M059J (cell line): ENCODE data around the gene FNDC4. TPM values are rescaled to one million over a fixed set of nuclear protein-coding genes. Genes with fewer than 3 reads are reported as not detected.
"Not testable (repeated sequence)": the region's sequence is repeated elsewhere in the genome, so short reads cannot be mapped to it uniquely, and the experiment has no call there.

ENCODE experiments used
- DNase-seq: peaks from one replicate; pipeline ENCODE4 v3.0.0-alpha.2; 2012; ENCODE audit warnings: low read depth
- total RNA-seq: library from RNA; depleted of rRNA; stranded (reverse); fragments of >200 nt; shearing (Covaris generic); gene quantifications from 2 replicates; pipeline ENCODE4 v1.2.3, GENCODE V29; 2014; rRNA removed

FNDC4 gene, protein sequence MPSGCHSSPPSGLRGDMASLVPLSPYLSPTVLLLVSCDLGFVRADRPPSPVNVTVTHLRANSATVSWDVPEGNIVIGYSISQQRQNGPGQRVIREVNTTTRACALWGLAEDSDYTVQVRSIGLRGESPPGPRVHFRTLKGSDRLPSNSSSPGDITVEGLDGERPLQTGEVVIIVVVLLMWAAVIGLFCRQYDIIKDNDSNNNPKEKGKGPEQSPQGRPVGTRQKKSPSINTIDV
- total RNA-seq, result 2.6 and 3.1 TPM in 2 replicates

DNA sequence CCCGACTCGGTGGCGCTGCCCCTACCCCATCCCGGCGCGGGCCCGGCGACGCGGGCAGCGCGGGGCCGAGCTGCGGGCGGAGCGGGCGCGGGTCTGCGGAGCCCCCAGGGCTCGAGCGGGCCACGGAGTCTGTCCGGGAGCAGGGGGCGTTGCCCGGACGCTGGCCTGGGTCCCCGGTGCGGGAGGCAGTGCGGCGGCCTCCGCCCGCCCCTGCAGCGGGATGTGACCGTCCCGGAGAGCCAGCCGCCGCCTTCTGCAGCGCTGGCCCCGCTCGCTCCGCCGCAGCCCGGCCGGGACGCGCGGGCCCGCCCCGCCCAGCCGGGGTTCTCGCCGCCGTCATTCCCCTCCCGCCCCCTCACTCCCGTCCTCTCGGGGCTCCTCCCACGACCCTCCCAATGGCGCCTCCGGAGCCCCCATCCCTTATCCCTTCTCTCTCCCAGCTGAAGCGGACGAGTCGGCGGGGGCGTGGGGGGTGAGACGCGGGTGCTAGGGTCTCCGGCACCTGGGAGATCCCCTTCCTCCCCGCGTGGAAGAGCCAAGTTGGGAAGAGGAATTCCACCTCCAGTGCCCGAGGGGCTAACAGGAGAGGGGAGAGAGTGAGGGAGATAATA, at the start of gene FNDC4:
TSS of gene FNDC4 (minus strand) at position 257 of the 611 bp plus-strand sequence. CDS start 521 bp downstream, outside the sequence.
- no peak for DNase-seq

DNA sequence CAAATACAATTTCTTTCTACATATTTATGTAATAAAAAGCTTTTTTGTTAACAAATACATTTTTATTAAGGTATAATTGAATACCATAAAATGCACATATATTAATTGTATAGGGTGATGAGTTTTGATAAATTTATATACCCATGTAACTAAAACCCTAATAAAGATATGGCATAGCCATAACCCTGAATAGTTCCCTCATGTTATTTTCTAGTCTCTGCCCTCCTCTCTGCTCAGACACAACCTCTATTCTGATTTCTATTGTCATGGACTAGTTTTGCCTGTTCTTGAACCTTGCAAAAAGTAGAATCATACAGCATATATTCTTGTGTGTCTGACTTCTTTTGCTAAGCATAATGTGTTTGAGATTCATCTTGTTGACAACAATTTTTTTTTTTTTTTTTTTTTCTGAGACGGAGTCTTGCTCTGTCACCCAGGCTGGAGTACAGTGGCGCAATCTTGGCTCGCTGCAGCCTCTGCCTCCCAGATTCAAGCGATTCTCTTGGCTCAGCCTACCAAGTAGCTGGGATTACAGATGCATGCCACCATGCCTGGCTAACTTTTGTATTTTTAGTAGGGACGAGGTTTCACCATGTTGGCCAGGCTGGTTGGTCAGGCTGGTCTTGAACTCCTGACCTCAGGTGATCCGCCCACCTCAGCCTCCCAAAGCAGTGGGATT, 49.3 kb upstream of the FNDC4 start:
- no peak for DNase-seq

DNA sequence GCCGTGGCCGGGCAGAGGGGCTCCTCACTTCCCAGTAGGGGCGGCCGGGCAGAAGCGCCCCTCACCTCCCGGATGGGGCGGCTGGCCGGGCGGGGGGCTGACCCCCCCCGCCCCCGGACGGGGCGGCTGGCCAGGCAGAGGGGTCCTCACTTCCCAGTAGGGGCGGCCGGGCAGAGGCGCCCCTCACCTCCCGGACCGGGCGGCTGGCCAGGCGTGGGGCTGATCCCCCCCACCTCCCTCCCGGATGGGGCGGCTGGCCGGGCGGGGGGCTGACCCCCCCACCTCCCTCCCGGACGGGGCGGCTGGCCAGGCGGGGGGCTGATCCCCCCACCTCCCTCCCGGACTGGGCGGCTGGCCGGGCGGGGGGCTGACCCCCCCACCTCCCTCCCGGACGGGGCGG, 44.6 kb upstream of the FNDC4 start:
- not testable (repeated sequence) for DNase-seq

DNA sequence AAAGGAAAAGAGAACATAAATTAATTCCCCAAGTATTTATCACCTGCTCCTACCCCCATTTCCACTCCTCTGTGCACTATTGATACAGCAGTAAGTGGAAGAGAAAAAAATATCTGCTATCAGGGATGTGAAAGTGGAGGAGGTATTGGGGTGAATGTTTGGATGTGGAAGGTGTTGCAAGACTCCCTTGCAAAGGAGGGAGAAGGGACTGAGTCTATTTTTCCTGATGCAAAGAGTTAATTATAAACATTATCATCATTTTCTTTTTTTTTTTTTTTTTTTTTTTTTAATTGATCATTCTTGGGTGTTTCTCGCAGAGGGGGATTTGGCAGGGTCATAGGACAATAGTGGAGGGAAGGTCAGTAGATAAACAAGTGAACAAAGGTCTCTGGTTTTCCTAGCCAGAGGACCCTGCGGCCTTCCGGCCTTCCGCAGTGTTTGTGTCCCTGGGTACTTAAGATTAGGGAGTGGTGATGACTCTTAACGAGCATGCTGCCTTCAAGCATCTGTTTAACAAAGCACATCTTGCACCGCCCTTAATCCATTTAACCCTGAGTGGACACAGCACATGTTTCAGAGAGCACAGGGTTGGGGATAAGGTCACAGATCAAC, 43.9 kb upstream of the FNDC4 start:
- DNase-seq, result not testable (repeated sequence)

DNA sequence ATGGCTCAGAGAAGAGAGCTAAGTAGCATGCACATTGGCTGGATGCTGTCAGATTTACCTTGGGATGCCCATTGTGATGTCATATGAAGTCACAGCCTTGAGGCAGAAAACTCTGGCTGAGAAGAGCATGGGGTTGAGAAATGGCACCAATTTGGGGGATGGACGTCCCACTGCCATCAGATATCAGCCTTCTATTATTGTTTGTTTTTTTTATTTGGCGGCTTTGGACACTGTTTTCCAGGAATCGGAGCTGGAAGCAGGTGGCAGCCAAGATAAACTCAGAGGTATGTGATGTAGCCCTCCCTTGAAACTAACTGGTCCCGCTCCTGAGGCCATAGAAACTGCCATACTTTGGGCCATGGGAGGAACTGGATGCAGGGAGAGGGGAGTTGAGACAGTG, 42.3 kb upstream of the FNDC4 start:
- no peak for DNase-seq

DNA sequence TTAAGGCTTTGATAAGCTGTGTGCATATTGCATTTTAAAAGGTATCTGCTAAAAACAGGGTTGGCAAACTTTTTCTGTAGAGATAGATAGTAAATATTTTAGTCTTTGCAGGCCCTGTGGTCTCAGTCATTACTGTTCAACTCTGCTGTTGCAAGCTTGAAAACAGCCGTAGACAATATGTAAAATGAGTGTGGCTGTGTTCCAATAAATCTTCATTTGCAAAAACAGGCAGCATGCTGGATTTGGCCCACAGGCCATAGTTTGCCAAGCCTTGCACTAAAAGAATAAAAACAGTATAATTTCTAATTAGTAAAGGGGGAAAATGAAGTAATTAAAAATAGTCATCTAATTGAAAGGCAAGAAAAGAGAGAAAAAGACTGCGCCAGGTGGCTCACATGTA, 37.0 kb upstream of the FNDC4 start:
- DNase-seq, result no peak

DNA sequence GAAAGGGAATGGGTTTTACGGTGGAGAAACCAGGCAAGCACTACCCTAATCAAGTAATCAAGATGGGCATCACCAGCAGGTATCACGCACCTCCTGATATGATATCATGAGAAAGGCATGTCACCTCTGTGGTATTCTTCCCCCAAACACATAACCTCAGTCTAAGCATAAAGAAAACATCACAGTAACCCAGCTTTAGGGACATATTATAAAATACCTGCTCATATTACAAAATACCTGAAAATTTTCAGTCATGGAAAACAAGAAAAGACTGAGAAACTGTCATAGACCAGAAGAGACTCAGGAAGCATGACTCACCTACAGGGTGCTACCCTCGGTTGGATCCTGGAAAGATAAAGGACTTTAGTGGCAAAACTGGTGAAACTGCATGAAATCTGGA, 32.2 kb upstream of the FNDC4 start:
- DNase-seq, result peak; percentile 43

DNA sequence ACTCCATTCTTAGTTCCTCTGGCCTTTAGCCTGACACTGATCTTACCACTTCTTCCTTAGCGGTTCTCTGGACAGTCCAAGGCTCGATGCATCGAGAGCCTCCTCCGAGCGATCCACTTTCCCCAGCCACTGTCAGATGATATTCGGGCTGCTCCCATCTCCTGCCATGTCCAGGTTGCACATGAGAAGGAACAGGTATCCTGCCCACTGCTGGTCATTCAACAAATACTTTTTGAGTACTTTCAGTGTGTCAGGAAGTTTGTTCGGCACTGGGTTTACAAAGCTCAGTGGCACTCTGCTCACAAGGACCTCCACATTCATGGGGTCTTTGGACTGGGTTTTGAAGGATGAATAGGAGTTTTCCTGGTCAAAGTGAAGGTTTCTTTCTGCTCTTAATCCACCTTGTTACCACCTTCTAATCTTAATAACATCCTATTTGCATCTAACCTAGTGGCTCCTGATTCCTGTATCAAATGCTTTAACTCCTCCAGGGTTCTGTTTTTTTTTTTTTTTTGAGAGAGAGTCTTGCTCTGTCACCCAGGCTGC, 27.5 kb upstream of the FNDC4 start:
- no peak for DNase-seq

DNA sequence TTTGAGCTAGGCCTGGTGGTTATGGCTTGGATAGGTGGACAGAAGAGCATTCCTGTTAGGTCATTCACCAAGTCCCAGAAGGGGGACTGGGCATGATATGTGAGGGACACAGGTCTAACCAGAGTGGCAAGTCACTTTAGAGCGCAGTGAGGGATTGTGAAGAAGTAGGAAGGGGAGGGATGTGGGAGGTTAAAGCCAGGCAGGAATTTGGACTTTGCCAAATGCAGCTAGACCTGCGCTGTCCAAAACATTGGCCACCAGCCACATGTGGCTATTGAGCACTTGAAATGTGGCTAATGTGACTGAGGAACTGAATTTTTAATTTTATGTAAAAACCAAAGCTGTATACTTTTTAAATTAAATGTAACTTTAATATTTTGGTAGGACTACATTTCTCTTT, 25.3 kb upstream of the FNDC4 start:
- DNase-seq, result no peak

DNA sequence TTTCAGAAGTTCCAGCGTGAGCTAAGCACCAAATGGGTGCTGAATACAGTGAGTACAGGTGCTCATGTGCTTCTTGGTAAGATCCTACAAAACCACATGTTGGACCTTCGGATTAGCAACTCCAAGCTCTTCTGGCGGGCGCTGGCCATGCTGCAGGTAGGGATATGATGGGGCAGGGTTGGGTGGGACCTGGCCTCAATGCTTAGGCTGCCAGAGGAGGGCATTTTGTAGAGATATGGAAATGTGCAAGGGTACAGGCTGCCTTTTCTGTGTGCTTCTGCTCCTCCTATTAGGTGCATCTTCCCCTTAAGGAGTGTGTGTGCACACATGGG, 23.7 kb upstream of the FNDC4 start:
- no peak for DNase-seq

DNA sequence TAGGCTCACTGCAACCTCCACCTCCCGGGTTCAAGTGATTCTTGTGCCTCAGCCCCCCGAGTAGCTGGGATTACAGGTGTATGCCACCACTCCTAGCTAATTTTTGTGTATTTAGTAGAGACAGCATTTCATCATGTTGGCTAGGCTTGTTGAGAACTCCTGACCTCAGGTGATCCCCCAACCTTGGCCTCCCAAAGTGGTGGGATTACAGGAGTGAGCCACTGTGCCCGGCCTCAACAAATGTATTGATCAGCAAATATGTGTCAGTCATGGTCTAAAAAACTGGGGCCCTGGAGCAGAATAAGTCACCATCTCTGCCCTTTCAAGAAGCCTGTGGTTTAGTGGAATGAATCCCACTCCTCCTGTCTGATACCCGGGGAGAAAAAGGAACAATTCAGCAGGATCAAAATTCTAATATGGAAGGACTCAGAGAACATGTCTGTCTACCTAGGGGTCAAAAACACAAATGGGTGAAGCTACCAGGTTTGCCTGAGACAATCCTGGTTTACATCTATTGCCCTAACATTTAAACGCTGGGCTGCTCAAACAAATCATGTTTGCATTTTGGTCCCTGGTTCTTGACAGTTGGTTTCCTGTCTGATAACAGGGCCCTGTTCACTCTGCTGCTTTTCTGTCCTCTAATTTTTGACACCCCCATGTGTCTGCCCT, 23.2 kb upstream of the FNDC4 start:
- DNase-seq, result no peak

DNA sequence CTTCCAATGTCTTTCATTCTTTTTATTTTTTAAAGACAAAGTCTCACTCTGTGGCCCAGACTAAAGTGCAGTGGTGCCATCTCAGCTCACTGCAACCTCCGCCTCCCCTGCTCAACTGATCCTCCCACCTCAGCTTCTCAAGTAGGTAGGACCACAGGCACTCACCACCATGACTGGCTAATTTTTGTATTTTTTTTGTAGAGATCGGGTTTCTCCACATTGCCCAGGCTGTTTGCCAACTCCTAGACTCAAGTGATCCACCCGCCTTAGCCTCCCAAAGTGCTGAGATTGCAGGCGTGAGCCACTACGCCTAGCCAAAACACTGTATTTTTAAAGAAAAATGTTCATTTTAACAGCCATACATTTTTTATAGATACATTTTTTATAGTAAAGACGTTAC, 14.3 kb upstream of the FNDC4 start:
- peak; percentile 52 for DNase-seq

DNA sequence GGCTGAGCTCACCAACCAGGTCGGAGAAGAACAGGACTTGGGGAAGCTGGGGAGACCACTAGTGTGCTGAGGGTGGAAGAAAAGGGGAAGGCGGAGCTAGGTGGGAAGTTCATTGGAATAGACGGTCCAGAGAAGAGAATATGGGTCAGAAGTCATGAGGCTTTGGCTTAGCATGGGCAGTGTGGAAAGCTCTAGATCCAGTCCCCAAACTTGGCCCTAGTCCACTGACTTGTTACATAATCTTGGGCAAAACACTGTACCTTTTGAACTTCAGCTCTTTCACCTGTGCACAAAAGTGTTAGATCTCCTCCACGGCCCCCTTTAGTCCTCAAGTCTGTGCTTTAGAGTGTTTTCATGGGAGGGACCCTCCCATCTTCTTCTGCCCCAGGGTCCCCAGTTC, 12.3 kb upstream of the FNDC4 start:
- no peak for DNase-seq

DNA sequence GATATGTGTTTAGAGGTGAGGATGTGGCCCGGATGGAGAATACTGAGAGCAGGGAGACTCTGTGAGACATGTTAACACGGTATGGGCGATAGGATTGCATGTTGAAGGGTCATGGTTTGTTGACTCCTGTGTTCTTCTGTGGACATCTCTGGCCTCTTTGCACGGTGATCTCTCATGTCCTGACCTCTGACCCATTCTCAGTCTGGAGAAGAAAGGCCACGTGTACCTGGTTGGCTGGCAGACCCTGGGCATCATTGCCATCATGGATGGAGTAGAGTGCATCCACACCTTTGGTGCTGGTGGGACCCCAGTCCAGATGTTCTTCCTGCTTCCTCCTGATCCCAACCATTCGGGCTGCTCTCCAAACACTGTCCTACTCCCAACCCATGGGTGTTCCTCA, 11.6 kb upstream of the FNDC4 start:
- DNase-seq, result no peak

DNA sequence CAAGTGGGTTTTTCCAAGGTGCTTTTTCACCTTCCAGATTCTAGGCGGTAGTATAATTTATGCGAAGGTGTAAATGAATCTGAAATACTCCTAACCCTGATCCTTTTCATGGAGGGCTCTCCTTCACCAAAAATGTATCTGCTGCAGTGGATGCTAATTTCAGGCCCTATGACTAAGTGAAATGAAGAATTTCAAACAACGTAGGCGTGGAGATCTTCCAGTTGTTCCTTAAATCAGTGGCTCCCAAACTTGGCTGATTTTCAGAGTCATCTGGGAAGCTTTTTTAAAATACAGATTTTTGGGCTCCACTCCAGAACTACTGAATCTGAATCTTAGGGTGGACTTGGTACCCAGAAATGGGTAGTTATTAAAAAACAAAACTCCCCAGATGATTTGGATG, 7.1 kb upstream of the FNDC4 start:
- DNase-seq, result no peak

DNA sequence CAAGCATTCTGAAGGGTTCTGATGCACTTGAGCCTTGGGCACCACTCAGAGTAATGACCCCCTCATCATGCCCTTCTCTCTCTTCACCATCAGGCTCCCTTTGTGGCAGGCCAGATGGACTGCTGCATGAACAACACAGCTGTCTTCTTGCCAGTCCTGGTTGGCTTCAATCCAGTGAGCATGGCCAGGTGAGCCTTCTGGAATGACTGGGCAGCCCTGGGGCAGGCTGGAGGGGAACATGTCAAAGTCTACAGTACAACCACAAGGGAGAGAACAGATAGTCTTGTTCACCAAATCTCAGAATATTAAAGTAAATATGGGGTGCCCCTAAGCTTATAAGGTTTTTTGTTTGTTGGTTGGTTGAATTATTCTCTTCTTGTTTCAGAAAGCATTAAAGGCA, 6.0 kb upstream of the FNDC4 start:
- peak; percentile 6 for DNase-seq

DNA sequence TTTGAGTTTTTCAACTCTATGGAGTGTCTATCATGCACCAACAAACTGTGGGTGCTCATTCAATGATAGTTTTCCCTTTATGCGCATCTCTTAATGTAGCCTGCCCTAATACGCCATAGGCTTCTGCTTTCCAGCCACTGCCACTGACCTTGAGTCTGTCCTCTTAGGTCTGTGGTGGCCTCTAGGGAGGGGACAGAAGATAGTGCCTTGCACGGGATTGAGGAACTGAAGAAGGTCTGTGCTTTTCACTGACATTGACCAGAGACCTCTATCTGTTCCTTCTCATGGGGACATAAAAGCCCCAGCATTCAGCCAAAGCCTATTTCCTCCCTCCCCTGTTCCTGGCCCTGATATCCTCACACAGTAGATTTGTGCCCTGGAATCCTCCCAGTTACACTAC, 4.0 kb upstream of the FNDC4 start:
- DNase-seq, result no peak

DNA sequence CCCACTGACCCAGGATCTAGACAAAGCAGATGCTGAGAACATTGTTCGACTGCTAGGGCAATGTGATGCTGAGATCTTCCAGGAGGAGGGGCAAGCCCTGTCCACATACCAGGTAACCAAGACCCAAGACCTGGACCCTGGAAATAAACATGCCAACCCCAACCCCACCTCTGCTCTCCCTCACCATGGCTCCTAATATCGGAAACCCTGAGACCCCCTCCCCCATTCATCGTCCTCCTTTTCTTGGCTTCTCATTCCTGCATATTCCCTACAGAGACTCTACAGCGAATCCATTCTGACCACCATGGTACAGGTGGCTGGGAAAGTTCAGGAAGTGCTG, 2.3 kb upstream of the FNDC4 start:
- DNase-seq, result no peak

DNA sequence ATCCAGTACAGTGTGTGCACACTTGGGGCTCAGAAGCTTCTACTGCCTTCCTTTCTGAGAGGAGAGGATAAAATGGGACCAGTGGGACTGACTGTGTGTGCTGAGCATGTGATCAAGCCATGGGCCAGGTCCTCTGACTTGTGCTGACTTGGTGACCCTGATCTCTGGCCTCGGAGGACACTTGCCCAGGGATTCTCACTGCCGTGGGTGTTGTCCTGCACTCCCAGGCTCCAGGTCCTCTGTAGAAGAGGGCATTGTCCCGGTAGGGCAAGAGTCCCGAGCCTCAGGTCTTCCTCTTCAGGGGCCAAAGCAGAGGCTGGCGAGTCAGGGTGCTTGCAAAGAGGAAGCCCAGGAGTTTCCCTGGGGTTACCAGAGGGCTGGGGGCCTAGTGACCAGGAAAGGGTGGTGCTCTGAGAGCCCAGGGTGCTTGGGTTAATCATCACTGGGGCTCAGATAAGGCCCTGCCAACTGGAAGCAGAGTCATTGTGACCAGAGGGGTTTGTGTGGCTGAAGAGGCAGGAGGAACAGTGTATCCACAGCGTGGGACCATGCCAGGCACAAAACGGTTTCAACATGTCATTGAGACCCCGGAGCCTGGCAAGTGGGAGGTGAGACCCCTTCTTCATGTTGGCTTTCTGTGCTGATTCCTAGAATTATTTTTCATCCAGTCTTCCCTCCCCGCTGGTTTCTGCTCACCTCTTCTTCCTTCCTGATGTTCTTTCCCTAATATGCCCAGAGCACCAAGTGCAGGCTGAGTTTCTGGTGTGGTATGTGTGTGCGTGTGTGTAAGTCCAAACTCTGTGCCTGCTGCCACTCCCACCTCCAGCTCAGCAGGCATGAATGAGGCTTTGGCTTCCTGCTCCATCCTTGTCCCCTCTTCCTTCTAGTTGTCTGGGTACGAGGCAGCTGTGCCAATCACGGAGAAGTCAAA, 1.6 kb upstream of the FNDC4 start, which contains the start of gene GCKR:
TSS of gene GCKR (plus strand) at position 483 of the 931 bp plus-strand sequence. CDS start at position 549, 66 bp downstream.
- peak; percentile 30 for DNase-seq

DNA sequence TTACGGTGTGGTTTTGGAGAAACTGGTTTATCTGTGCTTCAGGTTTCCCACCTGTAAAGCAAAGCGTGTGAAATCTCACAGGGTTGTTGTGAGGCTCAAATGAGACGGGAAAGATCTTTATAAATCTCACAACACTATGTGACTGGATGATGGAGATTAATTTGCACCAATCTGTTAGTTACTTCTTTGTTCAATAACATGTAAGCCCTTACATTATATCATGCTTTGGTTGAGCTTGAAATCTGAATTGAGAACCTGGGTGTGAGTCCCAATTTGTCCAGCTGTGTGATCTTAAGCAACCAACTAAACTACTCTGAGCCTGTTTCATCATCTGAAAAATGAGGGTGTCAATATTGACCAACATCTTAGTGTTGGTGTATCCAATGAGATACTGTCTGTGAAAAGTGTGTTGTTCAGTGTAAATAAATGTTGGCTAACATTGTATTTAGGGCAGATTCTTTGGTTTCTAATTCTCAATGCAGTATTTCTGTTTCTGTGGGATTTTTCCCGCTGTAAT, 898 bp upstream of the FNDC4 start:
- no peak for DNase-seq
